Measurements from ENCODE around the gene ABTB2. TPM values are rescaled to one million over a fixed set of nuclear protein-coding genes. Genes with fewer than 3 reads are reported as not detected.

ABTB2 gene
- polyA plus RNA-seq, 2 of the 4 experiments (the other 2 are of a cell fraction) = 8.9 to 15.4 TPM

DNA sequence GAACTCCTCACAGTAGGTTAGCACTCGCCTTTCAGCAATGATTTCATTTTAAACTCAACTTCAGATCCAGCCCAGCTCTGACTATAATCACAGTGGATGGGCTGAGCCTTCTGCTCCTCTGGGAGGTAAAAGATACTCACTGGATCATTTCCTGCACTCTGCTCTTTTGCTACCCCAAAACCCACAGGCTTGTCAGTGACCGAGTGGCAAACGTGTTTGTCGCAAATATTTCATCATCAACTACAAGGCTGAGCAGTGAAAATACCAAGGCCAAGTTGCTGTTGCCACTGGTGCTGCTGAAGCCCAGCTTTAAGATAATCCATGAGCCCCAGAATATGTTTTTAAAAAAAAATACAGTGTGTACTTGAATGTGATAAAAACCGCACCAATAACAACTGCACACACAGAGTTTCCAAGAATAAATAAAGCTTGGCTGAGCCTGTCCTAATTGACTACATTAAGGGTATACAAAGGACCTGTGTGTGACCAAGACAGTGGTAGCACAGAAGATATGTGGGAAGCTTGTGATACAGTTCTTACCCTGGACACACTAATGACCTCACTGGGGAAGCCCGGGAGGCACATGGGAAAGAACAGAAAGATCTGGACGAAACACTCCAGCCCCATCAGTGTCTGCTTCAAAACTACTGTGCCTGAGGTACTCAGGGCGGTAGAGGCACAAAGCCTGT, 41.3 kb downstream of the ABTB2 start (continued):
- TF ChIP-seq, protein P1, sequence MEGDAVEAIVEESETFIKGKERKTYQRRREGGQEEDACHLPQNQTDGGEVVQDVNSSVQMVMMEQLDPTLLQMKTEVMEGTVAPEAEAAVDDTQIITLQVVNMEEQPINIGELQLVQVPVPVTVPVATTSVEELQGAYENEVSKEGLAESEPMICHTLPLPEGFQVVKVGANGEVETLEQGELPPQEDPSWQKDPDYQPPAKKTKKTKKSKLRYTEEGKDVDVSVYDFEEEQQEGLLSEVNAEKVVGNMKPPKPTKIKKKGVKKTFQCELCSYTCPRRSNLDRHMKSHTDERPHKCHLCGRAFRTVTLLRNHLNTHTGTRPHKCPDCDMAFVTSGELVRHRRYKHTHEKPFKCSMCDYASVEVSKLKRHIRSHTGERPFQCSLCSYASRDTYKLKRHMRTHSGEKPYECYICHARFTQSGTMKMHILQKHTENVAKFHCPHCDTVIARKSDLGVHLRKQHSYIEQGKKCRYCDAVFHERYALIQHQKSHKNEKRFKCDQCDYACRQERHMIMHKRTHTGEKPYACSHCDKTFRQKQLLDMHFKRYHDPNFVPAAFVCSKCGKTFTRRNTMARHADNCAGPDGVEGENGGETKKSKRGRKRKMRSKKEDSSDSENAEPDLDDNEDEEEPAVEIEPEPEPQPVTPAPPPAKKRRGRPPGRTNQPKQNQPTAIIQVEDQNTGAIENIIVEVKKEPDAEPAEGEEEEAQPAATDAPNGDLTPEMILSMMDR (IDR thresholded peaks at IDR 0.05) = no peak
- TF ChIP-seq FOSB (CRISPR knock-in tag; IDR thresholded peaks at IDR 0.05) = no peak
- TF ChIP-seq ZFP36 (IDR thresholded peaks at IDR 0.05; ENCODE audit: borderline replicate concordance, partially characterized antibody) = no peak
- no peak for TF ChIP-seq NR3C1 (IDR thresholded peaks at IDR 0.05)
- no peak for TF ChIP-seq KDM5A (IDR thresholded peaks at IDR 0.05)
- TF ChIP-seq JUNB (IDR thresholded peaks at IDR 0.05) = no peak

DNA sequence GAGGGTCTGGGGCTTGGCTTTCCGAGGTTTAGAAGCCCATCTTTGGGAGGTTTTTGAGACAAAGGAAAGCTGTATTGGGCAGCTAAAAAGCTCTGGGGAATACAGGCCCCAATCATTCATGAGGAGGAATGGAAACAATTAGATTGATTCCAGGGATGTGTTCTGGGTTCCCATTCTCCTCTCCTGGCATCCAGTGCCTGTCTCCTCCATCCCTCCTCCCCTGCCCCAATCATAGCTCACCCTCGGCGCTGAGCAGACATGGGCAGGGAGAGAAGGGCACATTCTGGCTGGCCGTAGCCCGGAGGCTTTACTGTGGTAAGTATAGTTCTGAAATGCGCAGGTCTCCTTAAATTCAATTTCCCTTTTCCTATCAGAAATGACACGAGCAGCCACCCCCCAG, 42.4 kb downstream of the ABTB2 start:
- no peak for ATAC-seq
- POLR2A ChIA-PET = no interaction called here
- no peak for FAIRE-seq

DNA sequence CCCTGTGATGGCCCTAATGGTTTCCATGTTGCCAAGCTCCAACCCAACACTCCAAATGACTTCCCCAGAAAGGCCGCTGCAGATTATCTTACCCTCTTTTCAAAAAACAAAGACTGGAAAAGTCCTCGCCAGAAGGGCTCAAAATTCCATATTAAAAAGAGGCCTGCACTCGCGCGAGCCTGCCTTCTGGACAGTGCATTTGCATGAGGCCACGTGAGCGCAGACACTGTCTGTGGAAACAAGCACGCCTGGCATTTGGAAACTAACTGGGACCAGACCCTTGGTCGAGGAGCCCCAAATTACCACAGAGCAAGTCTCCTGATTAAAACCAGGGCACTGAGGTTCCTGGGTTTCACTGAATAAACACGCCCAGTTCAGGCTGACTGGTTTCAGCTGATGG, 42.9 kb downstream of the ABTB2 start:
- TF ChIP-seq, protein P2, sequence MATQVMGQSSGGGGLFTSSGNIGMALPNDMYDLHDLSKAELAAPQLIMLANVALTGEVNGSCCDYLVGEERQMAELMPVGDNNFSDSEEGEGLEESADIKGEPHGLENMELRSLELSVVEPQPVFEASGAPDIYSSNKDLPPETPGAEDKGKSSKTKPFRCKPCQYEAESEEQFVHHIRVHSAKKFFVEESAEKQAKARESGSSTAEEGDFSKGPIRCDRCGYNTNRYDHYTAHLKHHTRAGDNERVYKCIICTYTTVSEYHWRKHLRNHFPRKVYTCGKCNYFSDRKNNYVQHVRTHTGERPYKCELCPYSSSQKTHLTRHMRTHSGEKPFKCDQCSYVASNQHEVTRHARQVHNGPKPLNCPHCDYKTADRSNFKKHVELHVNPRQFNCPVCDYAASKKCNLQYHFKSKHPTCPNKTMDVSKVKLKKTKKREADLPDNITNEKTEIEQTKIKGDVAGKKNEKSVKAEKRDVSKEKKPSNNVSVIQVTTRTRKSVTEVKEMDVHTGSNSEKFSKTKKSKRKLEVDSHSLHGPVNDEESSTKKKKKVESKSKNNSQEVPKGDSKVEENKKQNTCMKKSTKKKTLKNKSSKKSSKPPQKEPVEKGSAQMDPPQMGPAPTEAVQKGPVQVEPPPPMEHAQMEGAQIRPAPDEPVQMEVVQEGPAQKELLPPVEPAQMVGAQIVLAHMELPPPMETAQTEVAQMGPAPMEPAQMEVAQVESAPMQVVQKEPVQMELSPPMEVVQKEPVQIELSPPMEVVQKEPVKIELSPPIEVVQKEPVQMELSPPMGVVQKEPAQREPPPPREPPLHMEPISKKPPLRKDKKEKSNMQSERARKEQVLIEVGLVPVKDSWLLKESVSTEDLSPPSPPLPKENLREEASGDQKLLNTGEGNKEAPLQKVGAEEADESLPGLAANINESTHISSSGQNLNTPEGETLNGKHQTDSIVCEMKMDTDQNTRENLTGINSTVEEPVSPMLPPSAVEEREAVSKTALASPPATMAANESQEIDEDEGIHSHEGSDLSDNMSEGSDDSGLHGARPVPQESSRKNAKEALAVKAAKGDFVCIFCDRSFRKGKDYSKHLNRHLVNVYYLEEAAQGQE (IDR thresholded peaks at IDR 0.05) = no peak
- no peak for TF ChIP-seq RFX5 (IDR thresholded peaks at IDR 0.05)
- no peak for TF ChIP-seq JUNB (IDR thresholded peaks at IDR 0.05)
- TF ChIP-seq, protein P3, sequence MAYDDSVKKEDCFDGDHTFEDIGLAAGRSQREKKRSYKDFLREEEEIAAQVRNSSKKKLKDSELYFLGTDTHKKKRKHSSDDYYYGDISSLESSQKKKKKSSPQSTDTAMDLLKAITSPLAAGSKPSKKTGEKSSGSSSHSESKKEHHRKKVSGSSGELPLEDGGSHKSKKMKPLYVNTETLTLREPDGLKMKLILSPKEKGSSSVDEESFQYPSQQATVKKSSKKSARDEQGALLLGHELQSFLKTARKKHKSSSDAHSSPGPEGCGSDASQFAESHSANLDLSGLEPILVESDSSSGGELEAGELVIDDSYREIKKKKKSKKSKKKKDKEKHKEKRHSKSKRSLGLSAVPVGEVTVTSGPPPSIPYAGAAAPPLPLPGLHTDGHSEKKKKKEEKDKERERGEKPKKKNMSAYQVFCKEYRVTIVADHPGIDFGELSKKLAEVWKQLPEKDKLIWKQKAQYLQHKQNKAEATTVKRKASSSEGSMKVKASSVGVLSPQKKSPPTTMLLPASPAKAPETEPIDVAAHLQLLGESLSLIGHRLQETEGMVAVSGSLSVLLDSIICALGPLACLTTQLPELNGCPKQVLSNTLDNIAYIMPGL (CRISPR knock-in tag; IDR thresholded peaks at IDR 0.05; ENCODE audit: borderline replicate concordance) = no peak
- Histone ChIP-seq H3K4me1 (peaks cover 55% of the 10 kb centered on the region), H3K4me2 (no peak overlapping the region), H3K27ac (peak overlapping the region in 1 of 2 experiments; percentile 82; a peak in 2 of 6 replicates), H3K4me3 (no peak overlapping the region), H3K9me3 (no peaks in the 10 kb centered on the region)
- ATAC-seq (no peak), FAIRE-seq (no peak), DNase-seq (ENCODE audit: low read depth in 1 of 2, low spot score in 1 of 2) (no peak)
- ChIA-PET POLR2A (no interaction called here), CTCF (interaction anchor here (1.2 to 2.2 kb wide), 2 partner anchors 42 to 140 kb away, joined by 3 to 6 read pairs; partner anchors contain the start of gene ABTB2)
- WGBS (ENCODE audit: missing lambda C conversion rate) = 94% methylated on average over 10 of the region's 10 CpGs

More for the DNA sequence above, 42.4 kb downstream of the ABTB2 start:
- peaks cover 55% of the 10 kb centered on the region for H3K4me1 ChIP-seq
- TF ChIP-seq RCOR1 (IDR thresholded peaks at IDR 0.05; ENCODE audit: low read depth, low read length) (no peak), CHD2 (IDR thresholded peaks at IDR 0.05; ENCODE audit: low read length, partially characterized antibody) (no peak), HOXA7 (CRISPR knock-in tag; IDR thresholded peaks at IDR 0.05) (no peak), ZNF302 (CRISPR knock-in tag; IDR thresholded peaks at IDR 0.05) (no peak), CHD4 (IDR thresholded peaks at IDR 0.05; ENCODE audit: borderline replicate concordance) (no peak)
- CTCF ChIA-PET = interaction anchor here (1.2 to 2.2 kb wide), 2 partner anchors 42 to 141 kb away, joined by 3 to 6 read pairs; partner anchors contain the start of gene ABTB2
- H3K9me3 ChIP-seq = no peaks in the 10 kb centered on the region
- 88% methylated on average over 7 of the region's 7 CpGs for WGBS (ENCODE audit: missing lambda C conversion rate)
- H3K27ac ChIP-seq = peak overlapping the region; percentile 82 to 83; a peak in 2 of 6 replicates
- H3K4me2 ChIP-seq = no peak overlapping the region
- no peak overlapping the region for H3K4me3 ChIP-seq
- no peak for DNase-seq (ENCODE audit: low read depth in 1 of 2, low spot score in 1 of 2)

Data from A549 (cell line).